22Rv1 (cell line): ENCODE measurements around the gene RASSF8.

Source experiments
- ZFX ChIP-seq: fragments of 450-650 bp; IDR thresholded peaks from 2 replicates; pipeline ENCODE4 v1.6.1; 2017; ENCODE audit warnings: antibody characterized with exemption, borderline replicate concordance
- TF ChIP-seq, protein P1 (sequence below): fragments of 450-650 bp; IDR thresholded peaks from 2 replicates; pipeline ENCODE4 v1.5.1; 2017; ENCODE audit warnings: mild to moderate bottlenecking

DNA sequence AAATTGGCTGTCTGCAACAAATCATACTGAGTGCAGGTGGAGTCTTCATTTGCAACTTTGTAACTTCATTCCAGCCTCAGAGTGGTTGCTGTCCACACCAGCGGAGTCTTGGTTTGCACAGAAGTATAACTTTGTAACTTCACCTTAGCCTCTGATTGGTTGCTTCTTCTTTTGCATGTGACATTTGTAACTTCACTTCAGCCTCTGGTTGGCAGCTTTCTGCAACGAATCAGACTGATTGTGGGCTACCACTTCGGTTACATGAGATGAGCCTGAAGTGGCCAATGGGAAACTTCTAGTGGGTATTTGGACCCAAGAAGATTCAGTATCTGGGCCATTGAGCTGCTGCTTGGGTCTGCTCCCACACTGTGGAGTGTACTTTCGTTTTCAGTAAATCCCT, 17.8 kb downstream of the RASSF8 start:
- TF ChIP-seq, protein P1, sequence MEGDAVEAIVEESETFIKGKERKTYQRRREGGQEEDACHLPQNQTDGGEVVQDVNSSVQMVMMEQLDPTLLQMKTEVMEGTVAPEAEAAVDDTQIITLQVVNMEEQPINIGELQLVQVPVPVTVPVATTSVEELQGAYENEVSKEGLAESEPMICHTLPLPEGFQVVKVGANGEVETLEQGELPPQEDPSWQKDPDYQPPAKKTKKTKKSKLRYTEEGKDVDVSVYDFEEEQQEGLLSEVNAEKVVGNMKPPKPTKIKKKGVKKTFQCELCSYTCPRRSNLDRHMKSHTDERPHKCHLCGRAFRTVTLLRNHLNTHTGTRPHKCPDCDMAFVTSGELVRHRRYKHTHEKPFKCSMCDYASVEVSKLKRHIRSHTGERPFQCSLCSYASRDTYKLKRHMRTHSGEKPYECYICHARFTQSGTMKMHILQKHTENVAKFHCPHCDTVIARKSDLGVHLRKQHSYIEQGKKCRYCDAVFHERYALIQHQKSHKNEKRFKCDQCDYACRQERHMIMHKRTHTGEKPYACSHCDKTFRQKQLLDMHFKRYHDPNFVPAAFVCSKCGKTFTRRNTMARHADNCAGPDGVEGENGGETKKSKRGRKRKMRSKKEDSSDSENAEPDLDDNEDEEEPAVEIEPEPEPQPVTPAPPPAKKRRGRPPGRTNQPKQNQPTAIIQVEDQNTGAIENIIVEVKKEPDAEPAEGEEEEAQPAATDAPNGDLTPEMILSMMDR: no peak
- TF ChIP-seq ZFX: no peak
